HepG2 (cell line): Measurements from ENCODE around the gene RNASE1. TPM values are rescaled to one million over a fixed set of nuclear protein-coding genes. Genes with fewer than 3 reads are reported as not detected.
"Not testable (repeated sequence)": the region's sequence is repeated elsewhere in the genome, so short reads cannot be mapped to it uniquely, and the experiment has no call there.

ENCODE experiments used
- ATAC-seq: fragments of 200-7000 bp; cut with Tn5 transposase; 3 replicates; pipeline ENCODE4 v1.9.1; 2020; ENCODE audit warnings: mild to moderate bottlenecking, moderate library complexity
- BruUV-seq: library from RNA; stranded (reverse); fragments of 400-500 nt; replicated peaks from 2 replicates; lab custom pipeline; 2021; lab: Mats Ljungman, UMichigan
- CTCF ChIA-PET: fragments of 300-600 bp; formaldehyde crosslinking; extraction: SDS; loops from one replicate; lab custom pipeline; 2021; ENCODE audit warnings: low total read pairs, inconsistent platforms, low intra/inter-chr PET ratio; lab: Yijun Ruan, JAX
- POLR2A ChIA-PET: fragments of 350-600 bp; sonication (Branson Sonifier 250); formaldehyde crosslinking; loops from one replicate; lab custom pipeline; 2020; ENCODE audit warnings: antibody characterized with exemption, inconsistent platforms; lab: Yijun Ruan, JAX
- DNase-seq: peaks from one replicate; pipeline ENCODE4 v3.0.0-alpha.2; 2015; ENCODE audit warnings: low spot score
- FAIRE-seq: peaks from 3 replicates; lab custom pipeline; 2011; peaks lifted over from hg19 to GRCh38; lab: Jason Lieb, UNC
- H2AFZ ChIP-seq: one replicate; pipeline ENCODE4 v1.6.1; 2011; ENCODE audit warnings: low read length, inconsistent platforms
- H3K27ac ChIP-seq: fragments of 300-600 bp; 3 replicates; pipeline ENCODE4 v1.8.0; 2011; ENCODE audit warnings: mixed run types, mild to moderate bottlenecking, mixed read lengths, low read length, inconsistent platforms; ENCODE audit not compliant: insufficient read depth; ENCODE audit errors: extremely low read length
- H3K27me3 ChIP-seq, 2 experiments: fragments of 200-600 bp in 1 of 2; 2 replicates in 1 of 2; 3 replicates in 1 of 2; pipeline versions ENCODE4 v1.6.0 to v1.8.0; 2011; ENCODE audit warnings: low read length in 2 of 2, mild to moderate bottlenecking in 2 of 2, moderate library complexity in 2 of 2, inconsistent platforms in 1 of 2; ENCODE audit not compliant: insufficient read depth in 2 of 2, control insufficient read depth in 1 of 2
- H3K36me3 ChIP-seq, 2 experiments: fragments of 200-600 bp in 1 of 2; replicated peaks in 1 of 2; 2 replicates in 1 of 2; 3 replicates in 1 of 2; pipeline versions ENCODE4 v1.5.1 to v1.8.0; 2011; ENCODE audit warnings: low read length in 2 of 2, inconsistent platforms in 1 of 2; ENCODE audit not compliant: insufficient read depth in 2 of 2, control insufficient read depth in 1 of 2
- H3K4me1 ChIP-seq: 2 replicates; pipeline ENCODE4 v1.5.1; 2012; ENCODE audit warnings: low read length, inconsistent platforms; ENCODE audit not compliant: insufficient read depth
- H3K4me2 ChIP-seq: 2 replicates; pipeline ENCODE4 v1.6.0; 2011; ENCODE audit warnings: low read depth, low read length, inconsistent platforms
- H3K4me3 ChIP-seq, 3 experiments: fragments of 200-600 bp in 1 of 3; sonication (generic), shearing (Covaris generic) in 1 of 3; replicated peaks in 1 of 3; 2 replicates each; pipeline ENCODE4 v1.5.1; 2011 to 2016; ENCODE audit warnings: low read length in 3 of 3, inconsistent platforms in 2 of 3, low read depth in 2 of 3, mild to moderate bottlenecking in 2 of 3, control low read depth in 1 of 3, mixed read lengths in 1 of 3; ENCODE audit not compliant: insufficient read depth in 1 of 3
- H3K79me2 ChIP-seq: one replicate; pipeline ENCODE4 v1.6.1; 2011; ENCODE audit warnings: low read length, inconsistent platforms; ENCODE audit not compliant: insufficient read depth
- H3K9ac ChIP-seq: 2 replicates; pipeline ENCODE4 v1.6.0; 2011; ENCODE audit warnings: mild to moderate bottlenecking, low read depth, low read length, inconsistent platforms; ENCODE audit not compliant: insufficient read depth
- H3K9me3 ChIP-seq: 2 replicates; pipeline ENCODE4 v1.5.1; 2012; ENCODE audit warnings: mild to moderate bottlenecking, low read length
- H4K20me1 ChIP-seq: 2 replicates; pipeline ENCODE4 v1.6.0; 2011; ENCODE audit warnings: inconsistent platforms, mild to moderate bottlenecking, low read length, moderate library complexity; ENCODE audit not compliant: insufficient read depth
- BCL6 ChIP-seq: IDR thresholded peaks from 2 replicates; pipeline ENCODE4 v1.6.1; 2016; ENCODE audit warnings: missing genetic modification reagents, missing compliant biosample characterization
- KMT2A ChIP-seq: sonication (generic); formaldehyde crosslinking; IDR thresholded peaks from 2 replicates; pipeline ENCODE4 v1.4.0; 2020; ENCODE audit warnings: missing genetic modification reagents
- ZNF780A ChIP-seq: sonication (generic); formaldehyde crosslinking; IDR thresholded peaks from 2 replicates; pipeline ENCODE4 v1.8.0; 2022; ENCODE audit warnings: mild to moderate bottlenecking, missing genetic modification reagents, moderate library complexity
- WGBS: methylation state at CpG from one replicate; pipeline ENCODE4 v1.1.6; 2017; ENCODE audit warnings: low lambda C conversion rate; 5-methylcytosine and 5-hydroxymethylcytosine counted together
- in situ Hi-C: cut with HindIII; loops from 2 replicates; pipeline ENCODE4 v1.10.0; 2017; ENCODE audit warnings: low pct_unique_long_range_greater_than_20kb; ENCODE audit not compliant: extremely low pct_ligation_motif_present
- intact Hi-C: fragments of 100-400 bp; cut with micrococcal nuclease; formaldehyde crosslinking; loops from one replicate; pipeline ENCODE4 v1.10.0; 2022; ENCODE audit not compliant: unreplicated experiment
- polyA plus RNA-seq, 8 experiments: library from polyadenylated mRNA; depleted of rRNA in 3 of 8; stranded (reverse) in 7 of 8; unstranded in 1 of 8; fragments of >200 nt; fragmentation: Illumina TruSeq in 4 of 8; extraction: Trizol in 4 of 8; gene quantifications; 2 replicates each; pipeline versions ENCODE4 v1.2.1 to v1.2.3, GENCODE V29; 2011 to 2016; ENCODE audit warnings: low read depth in 4 of 8, missing spikeins in 1 of 8, mixed read lengths in 1 of 8; ENCODE audit not compliant: insufficient read depth in 1 of 8
- total RNA-seq, 5 experiments: library from RNA; depleted of rRNA; stranded (reverse); fragments of >200 nt; fragmentation: Illumina TruSeq; extraction: Trizol; gene quantifications; 2 replicates each; pipeline ENCODE4 v1.2.3, GENCODE V29; 2016; ENCODE audit warnings: low read depth in 1 of 5
- TF ChIP-seq, protein P1 (sequence below): sonication (generic); formaldehyde crosslinking; IDR thresholded peaks from 2 replicates; pipeline ENCODE4 v1.5.0; 2020; ENCODE audit warnings: missing genetic modification reagents
- TF ChIP-seq, protein P2 (sequence below): sonication (generic); formaldehyde crosslinking; IDR thresholded peaks from 2 replicates; pipeline ENCODE4 v1.5.0; 2020; ENCODE audit warnings: mild to moderate bottlenecking, missing genetic modification reagents, moderate library complexity

Gene RNASE1
- total and polyA plus RNA-seq, 2 of the 13 experiments (the other 11 are each of a cell fraction or from before 2014, with no cell fraction given) = not detected

DNA sequence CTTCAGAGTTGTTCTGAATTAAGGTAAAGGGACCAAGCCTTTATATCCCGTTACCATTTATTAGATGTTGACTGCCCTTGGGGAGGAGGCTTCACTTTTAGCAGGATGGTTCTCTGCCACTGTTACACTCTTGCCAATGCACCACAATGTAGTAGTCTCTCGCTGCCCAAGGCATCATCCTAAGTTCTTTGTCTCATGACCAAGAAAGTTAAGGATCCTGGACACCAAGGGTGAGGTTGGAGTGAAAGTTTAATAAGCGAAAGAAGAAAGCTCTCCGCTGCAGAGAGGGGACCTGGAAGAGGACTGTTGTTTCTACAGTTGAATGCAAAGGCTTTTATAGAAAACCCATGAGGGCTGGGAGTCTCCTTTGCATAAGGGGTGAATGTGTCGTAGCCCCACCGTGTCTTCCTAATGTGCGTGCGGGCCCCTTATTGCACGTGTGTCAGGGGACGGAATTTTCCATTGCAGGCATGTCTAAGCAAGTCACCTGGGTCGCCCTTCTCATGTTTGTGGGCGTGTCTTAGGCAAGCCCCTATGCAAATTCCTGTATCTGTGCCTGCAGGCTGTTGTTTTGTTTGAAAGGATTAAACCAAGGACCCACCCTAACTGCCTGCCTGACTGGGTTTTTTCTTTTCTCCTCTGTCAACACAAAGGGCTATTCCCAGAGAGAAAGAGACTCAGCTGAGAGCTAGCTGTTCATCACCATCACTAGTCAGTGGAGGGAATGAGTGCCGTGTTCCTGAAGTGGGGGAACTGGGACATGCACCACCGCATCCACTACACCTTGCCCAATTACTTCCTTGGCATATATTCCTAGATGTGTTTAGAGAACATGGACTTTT is 17.6 kb upstream of the RNASE1 start:
- no peaks in the 10 kb centered on the region for H3K36me3 ChIP-seq
- no peak overlapping the region for H3K4me3 ChIP-seq
- no peaks in the 10 kb centered on the region for H3K79me2 ChIP-seq
- H4K20me1 ChIP-seq = no peaks in the 10 kb centered on the region
- ATAC-seq = no peak
- no peak overlapping the region for H3K27ac ChIP-seq
- H2AFZ ChIP-seq = no peak overlapping the region
- DNase-seq = no peak
- no peaks in the 10 kb centered on the region; a peak in 1 of 5 replicates for H3K27me3 ChIP-seq
- no peak for TF ChIP-seq BCL6 (CRISPR knock-in tag)
- 0 out of 2 replicates have a peak, but pooled peaks have one; percentile 53 for TF ChIP-seq ZNF780A (CRISPR knock-in tag)
- no peaks in the 10 kb centered on the region for H3K9me3 ChIP-seq
- POLR2A ChIA-PET = no interaction called here
- CTCF ChIA-PET = no interaction called here
- no peak overlapping the region for H3K4me2 ChIP-seq
- WGBS = 63% methylated on average over 13 of the region's 14 CpGs
- no peak for FAIRE-seq
- no TSS peak for BruUV-seq
- H3K9ac ChIP-seq = no peak overlapping the region
- no peaks in the 10 kb centered on the region for H3K4me1 ChIP-seq
- intact Hi-C loops = no loop called here
- in situ Hi-C loops = no loop called here

DNA sequence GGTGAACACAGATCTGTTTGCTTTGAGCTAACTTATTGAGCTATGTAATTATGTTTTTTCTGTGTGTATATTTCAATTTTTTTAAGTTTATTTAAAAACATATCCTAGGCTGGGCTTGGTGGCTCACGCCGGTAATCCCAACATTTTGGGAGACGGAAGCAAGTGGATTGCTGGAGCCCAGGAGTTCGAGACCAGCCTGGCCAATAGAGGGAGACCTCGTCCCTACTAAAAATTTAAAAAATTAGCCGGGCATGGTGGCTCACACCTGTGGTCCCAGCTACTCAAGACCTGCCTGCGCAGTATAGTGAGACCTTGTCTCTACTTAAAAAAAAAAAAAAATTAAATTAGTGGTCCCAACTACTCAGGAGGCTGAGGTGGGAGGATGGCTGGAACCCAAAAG is 16.2 kb upstream of the RNASE1 start:
- Histone ChIP-seq H3K4me2 (no peak overlapping the region), H4K20me1 (no peaks in the 10 kb centered on the region), H3K27ac (no peak overlapping the region), H3K9me3 (no peaks in the 10 kb centered on the region), H3K4me1 (no peaks in the 10 kb centered on the region), H3K9ac (no peak overlapping the region), H3K79me2 (no peaks in the 10 kb centered on the region), H3K27me3 (no peaks in the 10 kb centered on the region; a peak in 1 of 5 replicates), H3K4me3 (no peak overlapping the region), H2AFZ (no peak overlapping the region), H3K36me3 (no peaks in the 10 kb centered on the region)
- ATAC-seq (no peak), FAIRE-seq (no peak), DNase-seq (no peak)
- no peak for TF ChIP-seq KMT2A (CRISPR knock-in tag)
- TF ChIP-seq, protein P1, sequence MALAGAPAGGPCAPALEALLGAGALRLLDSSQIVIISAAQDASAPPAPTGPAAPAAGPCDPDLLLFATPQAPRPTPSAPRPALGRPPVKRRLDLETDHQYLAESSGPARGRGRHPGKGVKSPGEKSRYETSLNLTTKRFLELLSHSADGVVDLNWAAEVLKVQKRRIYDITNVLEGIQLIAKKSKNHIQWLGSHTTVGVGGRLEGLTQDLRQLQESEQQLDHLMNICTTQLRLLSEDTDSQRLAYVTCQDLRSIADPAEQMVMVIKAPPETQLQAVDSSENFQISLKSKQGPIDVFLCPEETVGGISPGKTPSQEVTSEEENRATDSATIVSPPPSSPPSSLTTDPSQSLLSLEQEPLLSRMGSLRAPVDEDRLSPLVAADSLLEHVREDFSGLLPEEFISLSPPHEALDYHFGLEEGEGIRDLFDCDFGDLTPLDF (CRISPR knock-in tag) = no peak
- TF ChIP-seq, protein P2, sequence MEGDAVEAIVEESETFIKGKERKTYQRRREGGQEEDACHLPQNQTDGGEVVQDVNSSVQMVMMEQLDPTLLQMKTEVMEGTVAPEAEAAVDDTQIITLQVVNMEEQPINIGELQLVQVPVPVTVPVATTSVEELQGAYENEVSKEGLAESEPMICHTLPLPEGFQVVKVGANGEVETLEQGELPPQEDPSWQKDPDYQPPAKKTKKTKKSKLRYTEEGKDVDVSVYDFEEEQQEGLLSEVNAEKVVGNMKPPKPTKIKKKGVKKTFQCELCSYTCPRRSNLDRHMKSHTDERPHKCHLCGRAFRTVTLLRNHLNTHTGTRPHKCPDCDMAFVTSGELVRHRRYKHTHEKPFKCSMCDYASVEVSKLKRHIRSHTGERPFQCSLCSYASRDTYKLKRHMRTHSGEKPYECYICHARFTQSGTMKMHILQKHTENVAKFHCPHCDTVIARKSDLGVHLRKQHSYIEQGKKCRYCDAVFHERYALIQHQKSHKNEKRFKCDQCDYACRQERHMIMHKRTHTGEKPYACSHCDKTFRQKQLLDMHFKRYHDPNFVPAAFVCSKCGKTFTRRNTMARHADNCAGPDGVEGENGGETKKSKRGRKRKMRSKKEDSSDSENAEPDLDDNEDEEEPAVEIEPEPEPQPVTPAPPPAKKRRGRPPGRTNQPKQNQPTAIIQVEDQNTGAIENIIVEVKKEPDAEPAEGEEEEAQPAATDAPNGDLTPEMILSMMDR = peak; percentile 27; the same call in 1 of the 2 replicates
- CTCF ChIA-PET = no interaction called here
- WGBS = 27% methylated on average over 7 of the region's 7 CpGs
- no TSS peak for BruUV-seq
- POLR2A ChIA-PET = no interaction called here
- intact Hi-C loops = no loop called here
- in situ Hi-C loops = no loop called here

DNA sequence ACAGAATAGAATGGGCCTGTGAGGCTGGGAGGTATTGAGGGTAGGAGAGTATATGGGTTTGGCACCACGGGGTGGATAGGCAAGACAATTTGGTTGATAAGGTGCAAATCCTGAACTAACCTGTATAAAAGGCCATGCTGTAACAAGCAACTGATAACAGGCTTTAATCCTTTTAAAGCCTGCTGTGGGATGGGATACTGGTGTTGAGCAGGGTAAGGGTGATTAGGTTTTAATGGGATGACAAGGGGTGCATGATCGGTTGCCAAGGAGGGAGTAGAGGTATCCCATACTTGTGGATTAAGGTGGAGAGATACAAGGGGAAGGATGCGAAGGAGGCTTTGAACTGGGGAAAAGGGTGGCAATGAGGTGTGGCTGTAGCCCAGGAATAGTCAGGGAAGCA is 13.3 kb upstream of the RNASE1 start:
- BruUV-seq, FAIRE-seq, H3K4me2 ChIP-seq, H2AFZ ChIP-seq, H3K9me3 ChIP-seq, H3K9ac ChIP-seq, in situ Hi-C loops, H3K36me3 ChIP-seq, CTCF ChIA-PET, POLR2A ChIA-PET, H3K27me3 ChIP-seq, H4K20me1 ChIP-seq, H3K27ac ChIP-seq, intact Hi-C loops, H3K4me3 ChIP-seq, ATAC-seq, H3K79me2 ChIP-seq, DNase-seq: not testable (repeated sequence)
- WGBS = 21% methylated on average over 3 of the region's 3 CpGs
- H3K4me1 ChIP-seq = peaks cover 15% of the 10 kb centered on the region
